GM10847 (cell line): Measurements from ENCODE around the gene LDLRAD4.

Experiments used
- POLR2A ChIP-seq: IDR thresholded peaks from 2 replicates; pipeline ENCODE4 v1.6.1; 2011; ENCODE audit not compliant: insufficient read length; ENCODE audit errors: extremely low read depth

The LDLRAD4 gene

DNA sequence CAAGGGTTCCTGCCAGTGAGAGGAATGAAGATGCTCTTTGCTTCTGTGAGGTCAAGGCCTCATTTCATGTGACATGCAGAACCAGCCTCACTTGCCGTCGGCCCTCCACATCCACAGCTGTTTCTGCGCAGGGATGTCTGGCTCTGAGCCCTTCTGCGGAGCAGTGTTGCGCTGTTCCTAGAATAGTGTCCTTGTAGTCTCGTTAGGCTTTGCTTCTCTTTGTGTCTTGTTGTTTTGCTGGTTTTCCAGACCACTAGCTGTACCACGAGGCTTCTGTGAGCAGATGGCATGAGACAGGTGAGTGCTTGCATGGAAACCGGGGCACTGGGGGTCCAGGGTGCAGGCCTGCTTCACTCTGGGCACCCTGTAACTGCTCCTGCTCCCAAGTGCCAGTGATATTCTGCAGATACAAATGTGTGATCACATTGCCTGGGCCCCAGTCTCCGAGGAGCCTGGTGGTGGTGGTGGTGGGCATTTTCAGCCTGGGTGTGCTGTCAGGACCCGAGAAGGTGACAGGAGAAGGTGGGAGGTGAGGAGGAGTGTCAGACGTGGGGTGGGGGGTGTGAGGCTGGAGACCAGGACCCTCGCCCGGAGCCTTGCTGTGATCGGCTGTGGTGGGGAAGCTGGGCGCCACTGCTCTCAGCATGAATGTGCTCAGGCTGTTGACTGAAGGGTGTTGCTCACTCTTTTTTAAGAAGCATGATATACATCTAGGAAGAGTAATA, 34.3 kb downstream of the LDLRAD4 start:
- no peak for TF ChIP-seq POLR2A

DNA sequence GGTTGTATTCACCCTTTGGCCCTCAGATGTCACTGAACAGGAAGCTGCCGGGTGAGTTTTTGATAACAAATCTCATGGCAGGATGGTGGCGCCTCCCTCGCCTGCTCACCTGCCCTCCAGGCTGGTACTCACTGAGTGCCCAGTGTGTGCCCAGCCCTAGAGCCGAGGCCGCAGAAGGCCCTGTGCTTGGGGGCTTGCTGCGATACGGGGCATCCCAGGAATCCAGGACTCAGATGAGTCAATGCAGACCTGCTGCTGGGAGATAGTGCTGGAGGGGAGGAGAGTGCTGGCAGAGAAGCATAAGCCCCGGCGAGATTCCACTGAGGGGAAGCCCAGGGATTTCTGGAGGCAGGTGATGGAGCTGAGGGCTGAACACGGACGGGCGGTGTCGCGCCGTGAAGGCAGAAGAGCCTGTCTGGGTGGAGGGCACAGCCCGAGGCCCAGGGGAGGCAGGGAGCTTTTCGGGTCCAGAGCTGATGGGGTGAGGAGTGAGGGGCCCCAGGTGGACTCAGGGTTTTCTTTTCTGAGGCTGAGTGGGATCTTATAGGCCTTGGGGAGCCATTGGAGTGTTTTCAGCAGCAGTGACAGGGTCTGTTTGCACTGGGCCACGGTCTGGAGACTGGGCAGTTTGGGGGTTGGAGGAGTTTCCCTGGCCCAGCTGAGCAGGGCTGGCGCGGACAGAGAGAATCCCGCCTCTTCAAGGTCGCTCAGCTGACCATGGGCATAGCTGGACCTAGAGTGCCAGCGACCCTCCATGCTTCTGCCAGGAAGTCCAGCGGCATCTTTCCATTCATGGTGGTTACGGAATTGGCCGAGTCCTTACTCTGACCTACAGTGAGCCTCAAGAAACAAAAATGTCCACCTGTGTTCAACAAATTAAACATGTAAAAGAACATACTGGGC, 35.5 kb downstream of the LDLRAD4 start:
- no peak for TF ChIP-seq POLR2A

DNA sequence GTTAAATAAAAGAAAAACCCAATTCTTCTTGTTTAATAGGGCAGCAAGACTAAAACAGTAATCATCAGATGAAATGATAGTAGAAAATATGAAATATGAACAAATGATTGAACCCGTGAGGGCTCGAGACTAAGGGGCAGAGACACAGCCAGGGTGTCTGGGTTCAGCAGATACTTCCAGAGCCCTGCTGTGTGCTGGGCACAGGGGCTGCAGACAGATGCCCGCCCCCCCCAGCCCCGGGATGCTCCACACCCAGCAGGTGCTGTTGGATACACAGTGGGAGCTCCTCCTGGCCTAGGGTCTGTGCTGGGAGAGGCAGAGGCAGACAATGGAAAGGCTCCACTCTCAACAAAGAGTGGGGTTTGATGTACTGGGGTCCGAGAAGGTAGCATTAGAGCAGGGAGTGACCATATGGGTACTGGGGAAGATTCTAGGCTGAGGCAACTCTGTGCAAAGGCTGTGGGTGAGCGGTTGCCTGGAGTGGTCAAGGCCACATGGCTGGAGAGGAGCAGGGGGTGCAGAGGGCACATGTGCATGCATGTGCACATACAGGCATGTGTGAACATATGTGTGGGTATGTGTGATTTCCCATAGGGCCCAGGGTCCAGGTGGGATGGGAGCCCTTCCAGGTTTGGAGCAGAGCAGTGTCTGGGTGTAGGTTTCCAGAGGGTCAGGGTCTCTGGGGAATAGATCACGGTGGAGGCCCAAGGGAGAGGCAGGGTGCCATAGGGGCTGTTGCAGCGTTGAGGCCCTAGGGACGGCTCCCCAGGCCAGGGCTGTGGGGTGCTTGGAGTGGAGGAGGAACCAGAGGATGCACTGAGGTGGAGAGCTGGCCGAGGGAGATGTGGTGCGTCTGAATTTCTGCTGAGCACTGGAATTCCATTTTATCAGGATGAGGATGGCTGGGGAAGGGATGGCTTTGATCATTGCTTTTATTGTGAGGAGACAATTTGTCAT, 36.7 kb downstream of the LDLRAD4 start:
- no peak for TF ChIP-seq POLR2A

DNA sequence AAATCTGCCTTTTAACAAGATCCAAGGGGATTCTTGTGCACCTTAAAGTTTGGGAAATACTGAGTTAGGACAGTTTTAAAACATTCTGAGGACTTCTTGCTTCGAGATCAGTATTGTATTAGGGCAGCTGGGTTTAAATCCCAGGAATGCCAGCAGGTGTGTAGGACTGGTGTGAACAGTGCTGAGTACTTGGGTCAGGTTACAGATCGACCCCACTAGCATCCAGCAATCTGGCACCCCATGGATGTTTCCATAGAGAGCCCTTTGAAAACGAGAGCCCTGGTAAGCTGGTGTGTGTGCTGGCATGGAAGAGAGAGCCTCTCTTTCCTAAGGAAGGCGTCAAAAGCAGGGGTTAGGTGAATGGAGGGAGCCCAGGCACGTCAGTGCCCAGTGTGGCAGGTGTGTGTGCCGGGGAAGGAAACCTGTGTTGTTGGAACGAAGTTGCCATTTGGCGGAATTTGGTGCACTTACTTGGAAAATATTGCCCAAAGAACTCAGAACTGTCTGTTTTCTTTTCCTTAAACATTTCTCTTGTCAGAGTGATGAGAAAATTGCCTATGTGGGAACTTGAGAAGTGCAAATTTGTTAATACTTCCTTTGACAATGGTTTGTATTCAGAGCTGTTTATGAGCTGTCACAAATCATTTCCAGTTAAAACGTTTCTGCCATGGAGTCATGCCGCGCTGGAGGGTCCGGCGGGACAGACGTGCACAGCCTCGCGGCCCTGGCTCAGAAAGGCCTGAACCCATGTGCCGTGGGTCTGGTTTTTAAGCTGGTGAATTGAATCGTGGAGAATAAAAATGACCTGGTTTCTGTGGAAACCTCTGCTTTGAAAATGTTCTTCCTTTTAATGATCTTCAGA, 38.1 kb downstream of the LDLRAD4 start:
- TF ChIP-seq POLR2A = no peak

DNA sequence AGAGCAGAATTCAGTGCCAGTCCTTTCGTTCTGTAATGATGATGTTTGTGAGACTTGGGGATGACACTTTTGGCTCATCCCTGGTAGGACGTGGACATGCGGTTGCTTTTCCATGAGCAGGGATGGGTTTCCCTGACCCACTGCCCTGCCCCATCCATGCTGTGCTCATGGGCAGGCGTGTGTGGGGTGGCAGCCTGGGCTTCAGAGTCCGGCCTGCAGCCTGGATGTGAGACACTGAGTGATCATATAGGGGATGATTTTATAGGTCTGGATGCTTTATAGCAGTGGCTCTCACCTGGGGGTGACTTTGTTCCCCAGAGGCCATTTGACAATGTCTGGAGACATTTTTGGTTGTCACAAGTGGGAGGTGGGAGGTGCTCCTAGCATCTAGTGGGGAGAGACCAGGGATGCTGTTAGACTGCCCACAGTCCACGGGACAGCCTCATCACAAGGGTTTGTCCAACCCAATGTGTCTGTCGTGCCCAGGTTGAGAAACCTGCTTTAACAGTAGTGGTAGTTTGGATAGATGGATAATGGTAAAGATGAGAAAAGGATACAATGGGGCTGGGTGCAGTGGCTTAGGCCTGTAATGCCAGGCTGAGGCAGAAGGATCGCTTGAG, 38.9 kb downstream of the LDLRAD4 start:
- no peak for TF ChIP-seq POLR2A

DNA sequence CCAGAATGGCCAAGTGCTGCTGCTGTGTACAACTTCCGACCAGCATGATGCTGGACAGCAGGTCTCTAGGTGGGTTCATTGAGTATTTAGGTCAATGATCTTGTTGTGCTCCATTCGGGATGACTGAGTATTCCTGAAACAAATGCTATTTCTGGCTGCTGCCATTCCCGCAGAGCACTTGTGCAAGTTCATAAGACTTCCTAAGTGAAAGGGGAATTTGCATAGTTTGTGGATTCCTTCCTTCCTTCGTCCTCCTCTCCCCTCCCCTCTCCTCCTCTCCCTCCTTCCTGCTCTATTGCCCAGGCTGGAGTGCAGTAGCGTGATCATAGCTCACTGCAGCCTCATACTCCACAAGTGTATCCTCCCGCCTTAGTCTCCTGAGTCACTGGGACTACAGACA, 40.4 kb downstream of the LDLRAD4 start:
- TF ChIP-seq POLR2A = no peak

DNA sequence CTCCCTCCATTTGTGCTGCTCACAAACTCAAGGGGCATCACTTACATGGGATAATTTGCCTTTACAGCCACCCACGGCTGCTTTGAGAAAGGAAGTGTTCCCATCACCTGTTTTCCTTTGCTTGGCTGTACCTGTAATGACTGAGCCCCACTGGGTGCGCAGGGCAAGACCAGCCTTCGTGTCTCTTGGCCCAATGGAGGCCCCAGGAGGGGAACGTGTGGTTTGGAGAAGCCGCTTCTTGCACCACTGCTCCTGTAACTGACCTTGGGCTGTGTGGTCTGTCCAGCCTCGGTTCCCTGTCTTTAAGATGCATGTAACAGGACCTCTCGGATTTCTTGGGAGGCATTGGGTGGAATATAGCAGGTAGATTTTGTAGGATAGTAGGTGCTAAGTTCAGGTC, 41.1 kb downstream of the LDLRAD4 start:
- no peak for TF ChIP-seq POLR2A

DNA sequence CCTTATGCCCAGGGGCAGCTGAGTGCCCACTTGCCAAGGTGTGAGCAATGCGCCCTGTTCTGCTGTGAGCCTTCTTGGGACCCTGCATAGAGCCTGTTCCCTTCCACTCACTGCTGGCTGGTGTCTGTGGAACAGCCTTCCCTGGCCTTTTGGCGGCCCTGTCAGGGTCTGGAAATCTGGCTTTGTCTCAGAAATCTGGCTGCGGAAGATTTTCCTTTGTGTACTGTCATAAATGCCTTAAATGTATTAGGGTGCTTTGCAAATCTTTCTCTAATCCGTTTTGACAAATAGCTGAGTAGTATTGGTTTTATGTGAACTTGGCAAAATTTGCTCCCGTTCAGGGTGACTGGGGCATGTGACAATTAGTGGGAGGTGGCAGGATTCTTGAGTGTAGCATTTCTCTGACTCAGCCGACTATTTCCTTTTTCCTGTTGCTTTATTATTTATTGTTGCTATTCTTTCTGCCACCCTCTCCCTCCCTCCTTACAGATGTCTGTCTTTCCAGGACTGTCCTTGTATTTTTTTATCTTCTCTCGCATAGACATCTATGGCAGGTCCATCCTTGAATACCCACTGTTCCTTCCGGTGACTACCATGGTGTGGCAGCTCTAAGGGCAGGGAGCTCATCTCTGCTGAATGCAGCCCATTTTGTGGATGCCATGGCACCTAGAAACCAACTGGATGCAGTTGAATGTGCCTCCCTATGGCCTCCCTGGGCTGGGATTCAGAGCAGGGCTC, 41.8 kb downstream of the LDLRAD4 start:
- no peak for TF ChIP-seq POLR2A

GRCh38 chr18:13260935-13261640, 42.5 kb downstream of the LDLRAD4 start:
- no peak for TF ChIP-seq POLR2A

- no peak for TF ChIP-seq POLR2A
Measured at GRCh38 chr18:13261661-13262357, 43.2 kb downstream of the LDLRAD4 start.

- TF ChIP-seq POLR2A = no peak
Measured at GRCh38 chr18:13262839-13263691, 44.5 kb downstream of the LDLRAD4 start.
